SJCRH30 (cell line): ENCODE results near the gene OPCML. TPM values are rescaled to one million over a fixed set of nuclear protein-coding genes. Genes with fewer than 3 reads are reported as not detected.

Experiments
- DNase-seq, 2 experiments: peaks; one replicate each; pipeline ENCODE4 v3.0.0-alpha.2; 2015 to 2020
- H3K27ac ChIP-seq: fragments of 250-450 bp; sonication (Bioruptor Pico); 2 replicates; pipeline ENCODE4 v1.5.1; 2020; ENCODE audit warnings: mild to moderate bottlenecking, moderate library complexity
- H3K27me3 ChIP-seq: fragments of 250-450 bp; sonication (Bioruptor Pico); 2 replicates; pipeline ENCODE4 v1.5.1; 2020; ENCODE audit warnings: mild to moderate bottlenecking, moderate library complexity
- H3K36me3 ChIP-seq: fragments of 250-450 bp; sonication (Bioruptor Pico); 2 replicates; pipeline ENCODE4 v1.5.1; 2020; ENCODE audit warnings: mild to moderate bottlenecking, moderate library complexity
- H3K4me1 ChIP-seq: fragments of 250-450 bp; sonication (Bioruptor Pico); 2 replicates; pipeline ENCODE4 v1.5.1; 2020; ENCODE audit warnings: mild to moderate bottlenecking, moderate library complexity
- H3K4me3 ChIP-seq: fragments of 250-450 bp; sonication (Bioruptor Pico); 2 replicates; pipeline ENCODE4 v1.5.1; 2020; ENCODE audit warnings: mild to moderate bottlenecking, moderate library complexity
- H3K9me3 ChIP-seq: fragments of 250-450 bp; sonication (Bioruptor Pico); replicated peaks from 2 replicates; pipeline ENCODE4 v1.5.1; 2020; ENCODE audit warnings: mild to moderate bottlenecking, moderate library complexity
- total RNA-seq: library from RNA; depleted of rRNA; stranded (reverse); fragments of >200 nt; shearing (Covaris generic); gene quantifications from 2 replicates; pipeline ENCODE4 v1.2.3, GENCODE V29; 2014

OPCML gene
- total RNA-seq, 1 experiment from 2014 or later, result not detected

DNA sequence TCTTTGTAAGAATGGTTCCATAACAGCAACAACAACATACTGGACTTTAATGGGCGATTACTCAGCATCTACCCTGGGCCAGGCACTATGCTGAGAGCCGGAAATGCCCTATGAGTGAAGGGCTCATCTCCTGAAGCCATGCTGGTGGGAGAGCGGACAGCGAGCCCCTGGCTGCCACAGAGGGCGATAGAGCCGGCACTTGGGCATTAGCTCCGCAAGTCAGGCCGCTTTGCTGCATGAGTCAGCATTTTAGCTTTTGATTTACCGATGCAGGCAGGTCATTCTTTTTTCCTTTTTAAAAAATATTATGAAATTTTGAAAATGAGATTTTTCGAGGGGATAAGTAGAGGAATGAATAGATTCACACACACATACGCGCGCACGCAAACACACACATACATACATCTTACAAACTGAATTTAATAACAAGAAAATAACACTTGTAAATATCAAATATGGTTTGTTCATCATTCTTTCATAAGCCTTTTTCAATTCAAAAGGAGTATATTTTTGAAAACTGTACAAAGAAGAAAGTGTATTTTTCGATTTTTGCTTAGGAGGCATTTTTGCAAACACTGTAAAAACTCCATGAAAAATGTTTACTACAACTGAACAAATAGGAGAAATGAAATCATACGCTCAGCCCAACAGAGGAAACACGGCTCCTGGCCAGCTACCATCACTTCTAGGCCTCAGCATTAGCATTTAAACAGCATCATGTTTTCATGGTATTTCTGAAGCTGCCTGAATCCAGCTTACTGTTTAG, 667.3 kb downstream of the OPCML start:
- H3K36me3 ChIP-seq, result no peaks in the 10 kb centered on the region
- no peaks in the 10 kb centered on the region for H3K9me3 ChIP-seq
- no peaks in the 10 kb centered on the region for H3K4me1 ChIP-seq
- H3K27me3 ChIP-seq, result no peaks in the 10 kb centered on the region
- no peak overlapping the region for H3K4me3 ChIP-seq
- DNase-seq, result no peak
- no peak overlapping the region for H3K27ac ChIP-seq

- H3K27ac ChIP-seq, result no peak overlapping the region
- DNase-seq, result no peak
- no peaks in the 10 kb centered on the region for H3K4me1 ChIP-seq
- no peaks in the 10 kb centered on the region for H3K27me3 ChIP-seq
- no peaks in the 10 kb centered on the region for H3K36me3 ChIP-seq
- no peak overlapping the region for H3K4me3 ChIP-seq
- no peaks in the 10 kb centered on the region for H3K9me3 ChIP-seq
Observed at GRCh38 chr11:132862933-132863332, 669.4 kb downstream of the OPCML start.

DNA sequence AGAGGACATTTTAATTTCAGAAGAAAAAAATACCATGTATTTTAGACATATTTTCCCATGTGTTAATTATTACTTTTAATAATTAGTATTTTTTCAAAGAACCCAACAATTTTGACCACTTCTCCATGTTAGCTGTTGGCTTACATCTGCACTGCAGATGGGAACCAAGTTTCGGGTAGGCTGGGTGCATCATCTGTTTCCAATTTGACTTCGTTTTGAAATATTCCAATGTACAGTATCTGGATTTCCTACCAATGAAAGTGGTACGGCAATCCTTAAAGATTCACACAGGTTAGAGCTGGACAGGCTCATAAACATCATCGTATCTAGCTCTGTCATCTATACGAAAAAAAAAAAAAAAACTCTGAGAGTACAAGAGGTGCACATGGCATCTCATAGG, 670.2 kb downstream of the OPCML start:
- Histone ChIP-seq H3K4me3 (no peak overlapping the region), H3K27me3 (no peaks in the 10 kb centered on the region), H3K36me3 (no peaks in the 10 kb centered on the region), H3K4me1 (no peaks in the 10 kb centered on the region), H3K9me3 (no peaks in the 10 kb centered on the region), H3K27ac (no peak overlapping the region)
- DNase-seq, result no peak

DNA sequence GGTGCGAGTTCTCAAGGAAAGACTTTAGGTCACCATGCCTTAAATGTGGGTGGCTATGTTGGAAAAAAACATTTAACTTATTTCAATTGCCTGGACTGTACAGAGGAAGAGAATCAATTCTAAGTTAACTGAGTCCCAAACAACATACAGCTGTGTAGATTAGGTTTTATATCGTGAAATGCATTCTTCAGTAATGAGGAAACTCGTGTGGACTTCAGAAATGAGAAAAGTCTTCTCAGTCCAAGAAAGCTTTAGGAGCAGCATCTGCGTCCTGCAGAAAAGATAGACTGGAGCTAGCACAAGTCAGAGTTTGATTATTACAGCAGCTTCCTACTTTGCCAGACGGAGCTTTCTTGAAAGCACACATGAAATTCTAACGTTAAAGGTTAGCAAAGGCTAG, 673.0 kb downstream of the OPCML start:
- H3K4me1 ChIP-seq, result no peaks in the 10 kb centered on the region
- H3K9me3 ChIP-seq, result no peaks in the 10 kb centered on the region
- H3K36me3 ChIP-seq, result no peaks in the 10 kb centered on the region
- no peak overlapping the region for H3K4me3 ChIP-seq
- no peak for DNase-seq
- H3K27ac ChIP-seq, result no peak overlapping the region
- no peaks in the 10 kb centered on the region for H3K27me3 ChIP-seq

GRCh38 chr11:132858223-132858622, 674.1 kb downstream of the OPCML start:
- Histone ChIP-seq H3K36me3 (no peaks in the 10 kb centered on the region), H3K27me3 (no peaks in the 10 kb centered on the region), H3K4me1 (no peaks in the 10 kb centered on the region), H3K4me3 (no peak overlapping the region), H3K9me3 (no peaks in the 10 kb centered on the region), H3K27ac (no peak overlapping the region)
- DNase-seq, result peak in 1 of 2 experiments; percentile 1

- no peaks in the 10 kb centered on the region for H3K36me3 ChIP-seq
- H3K4me1 ChIP-seq, result no peaks in the 10 kb centered on the region
- DNase-seq, result no peak
- no peak overlapping the region for H3K27ac ChIP-seq
- no peak overlapping the region for H3K4me3 ChIP-seq
- no peaks in the 10 kb centered on the region for H3K27me3 ChIP-seq
- H3K9me3 ChIP-seq, result no peaks in the 10 kb centered on the region
Observed at GRCh38 chr11:132856032-132856431, 676.3 kb downstream of the OPCML start.

DNA sequence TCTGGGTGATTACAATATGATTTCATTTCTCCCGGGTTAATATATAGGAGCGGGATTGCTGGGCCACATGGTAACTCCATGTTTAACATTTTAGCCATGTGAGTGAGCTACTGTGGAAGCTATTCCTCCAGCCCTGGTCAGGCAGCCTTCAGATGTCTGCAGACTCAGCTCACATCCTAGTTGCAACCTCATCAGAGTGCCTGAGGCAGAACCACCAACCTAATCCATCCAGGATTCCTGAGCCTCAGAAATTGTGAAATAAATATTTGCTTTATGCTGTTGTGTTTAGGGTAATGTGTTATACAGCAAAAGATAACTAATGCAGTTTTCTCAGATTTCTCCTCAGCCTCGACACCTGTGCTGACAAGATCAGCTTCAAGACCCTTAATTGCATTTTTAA, 676.8 kb downstream of the OPCML start:
- Histone ChIP-seq H3K27ac (no peak overlapping the region), H3K4me1 (no peaks in the 10 kb centered on the region), H3K4me3 (no peak overlapping the region), H3K36me3 (no peaks in the 10 kb centered on the region), H3K9me3 (no peaks in the 10 kb centered on the region), H3K27me3 (no peaks in the 10 kb centered on the region)
- no peak for DNase-seq

- no peak overlapping the region for H3K4me3 ChIP-seq
- H3K4me1 ChIP-seq, result no peaks in the 10 kb centered on the region
- H3K27ac ChIP-seq, result no peak overlapping the region
- no peaks in the 10 kb centered on the region for H3K27me3 ChIP-seq
- no peaks in the 10 kb centered on the region for H3K9me3 ChIP-seq
- no peaks in the 10 kb centered on the region for H3K36me3 ChIP-seq
- no peak for DNase-seq
Observed at GRCh38 chr11:132853886-132854285, 678.4 kb downstream of the OPCML start.

DNA sequence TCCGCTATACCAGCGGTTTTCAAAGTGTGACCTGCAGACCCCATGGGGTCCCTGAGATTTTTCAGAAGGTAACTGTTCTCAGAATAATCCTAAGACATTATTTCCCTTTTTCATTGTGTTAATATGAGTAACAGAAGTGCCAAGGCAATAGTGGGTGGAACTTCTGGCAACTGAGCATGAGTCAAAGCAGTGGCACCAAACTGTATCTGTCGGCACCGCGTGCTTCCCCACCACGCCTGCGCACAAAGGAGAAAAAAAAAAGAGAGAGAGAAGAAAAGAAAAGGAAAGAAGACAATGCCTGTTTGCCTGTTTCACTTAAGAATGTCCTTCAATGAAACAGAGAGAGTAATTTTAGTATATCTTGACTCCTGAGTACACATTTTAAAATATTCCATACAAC, 679.9 kb downstream of the OPCML start:
- DNase-seq, result no peak
- no peak overlapping the region for H3K4me3 ChIP-seq
- no peak overlapping the region for H3K27ac ChIP-seq
- H3K4me1 ChIP-seq, result no peaks in the 10 kb centered on the region
- H3K27me3 ChIP-seq, result no peaks in the 10 kb centered on the region
- no peaks in the 10 kb centered on the region for H3K36me3 ChIP-seq
- no peaks in the 10 kb centered on the region for H3K9me3 ChIP-seq

GRCh38 chr11:132851247-132851646, 681.1 kb downstream of the OPCML start:
- Histone ChIP-seq H3K27me3 (no peaks in the 10 kb centered on the region), H3K4me3 (no peak overlapping the region), H3K27ac (no peak overlapping the region), H3K36me3 (no peaks in the 10 kb centered on the region), H3K9me3 (no peaks in the 10 kb centered on the region), H3K4me1 (no peaks in the 10 kb centered on the region)
- no peak for DNase-seq

DNA sequence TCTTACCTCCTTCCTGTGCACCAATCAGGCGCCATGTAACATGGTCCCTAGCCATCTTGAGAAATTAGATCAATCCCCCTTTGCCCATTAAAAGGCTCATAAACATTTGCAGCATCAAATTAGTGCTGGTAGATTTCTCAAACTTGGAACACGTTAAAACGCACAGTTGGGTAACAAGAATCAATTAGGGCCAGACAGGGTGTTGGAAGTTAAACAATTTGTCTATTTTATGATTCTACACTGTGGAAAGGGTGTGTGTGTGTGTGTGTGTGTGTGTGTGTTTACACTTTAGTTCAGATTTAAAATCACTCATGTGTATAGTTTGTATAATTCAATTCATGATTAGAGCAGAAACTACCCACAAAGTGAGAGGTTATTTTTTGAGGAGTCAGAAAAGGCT, 682.0 kb downstream of the OPCML start:
- no peak overlapping the region for H3K27ac ChIP-seq
- no peak overlapping the region for H3K4me3 ChIP-seq
- H3K4me1 ChIP-seq, result no peaks in the 10 kb centered on the region
- H3K36me3 ChIP-seq, result no peaks in the 10 kb centered on the region
- no peaks in the 10 kb centered on the region for H3K9me3 ChIP-seq
- H3K27me3 ChIP-seq, result no peaks in the 10 kb centered on the region
- no peak for DNase-seq

- H3K27ac ChIP-seq, result no peak overlapping the region
- H3K4me1 ChIP-seq, result no peaks in the 10 kb centered on the region
- H3K27me3 ChIP-seq, result no peaks in the 10 kb centered on the region
- DNase-seq, result no peak
- no peaks in the 10 kb centered on the region for H3K36me3 ChIP-seq
- H3K4me3 ChIP-seq, result no peak overlapping the region
- H3K9me3 ChIP-seq, result no peaks in the 10 kb centered on the region
Observed at GRCh38 chr11:132848336-132848735, 684.0 kb downstream of the OPCML start.

- Histone ChIP-seq H3K27me3 (no peaks in the 10 kb centered on the region), H3K4me3 (no peak overlapping the region), H3K9me3 (no peaks in the 10 kb centered on the region), H3K4me1 (no peaks in the 10 kb centered on the region), H3K27ac (no peak overlapping the region), H3K36me3 (no peaks in the 10 kb centered on the region)
- DNase-seq, result no peak
Observed at GRCh38 chr11:132846075-132846474, 686.2 kb downstream of the OPCML start.

- no peaks in the 10 kb centered on the region for H3K9me3 ChIP-seq
- no peaks in the 10 kb centered on the region for H3K27me3 ChIP-seq
- no peaks in the 10 kb centered on the region for H3K36me3 ChIP-seq
- DNase-seq, result peak; percentile 2 to 28
- no peak overlapping the region for H3K4me3 ChIP-seq
- H3K4me1 ChIP-seq, result no peaks in the 10 kb centered on the region
- H3K27ac ChIP-seq, result no peak overlapping the region
Observed at GRCh38 chr11:132844956-132845696, 687.2 kb downstream of the OPCML start.

GRCh38 chr11:132840660-132841059, 691.6 kb downstream of the OPCML start:
- no peak for DNase-seq
- no peak overlapping the region for H3K27ac ChIP-seq
- no peak overlapping the region for H3K4me3 ChIP-seq
- H3K9me3 ChIP-seq, result no peaks in the 10 kb centered on the region
- H3K4me1 ChIP-seq, result no peaks in the 10 kb centered on the region
- no peaks in the 10 kb centered on the region for H3K36me3 ChIP-seq
- H3K27me3 ChIP-seq, result no peaks in the 10 kb centered on the region

DNA sequence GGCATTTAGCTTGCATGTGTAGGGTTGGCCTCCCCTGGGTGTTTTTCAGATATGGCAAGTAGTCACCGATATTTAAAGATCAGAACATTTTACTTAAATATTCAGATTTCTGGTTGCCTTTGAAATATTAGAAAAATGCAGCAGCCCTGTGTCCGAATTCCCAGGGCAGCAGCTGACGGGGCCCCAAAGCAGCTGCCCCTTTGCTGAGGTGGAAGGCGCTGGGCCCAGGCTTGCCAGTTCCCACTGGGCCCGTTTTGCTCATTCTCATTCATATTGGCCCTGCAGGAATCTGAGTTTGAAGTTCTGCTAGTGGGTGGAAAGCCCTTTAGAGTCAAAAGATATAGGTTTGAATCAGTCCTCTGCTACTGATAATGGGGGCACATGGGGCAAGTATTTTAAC, 692.1 kb downstream of the OPCML start:
- no peak for DNase-seq
- no peaks in the 10 kb centered on the region for H3K27me3 ChIP-seq

More for the DNA sequence above, 692.1 kb downstream of the OPCML start:
- H3K9me3 ChIP-seq, result no peaks in the 10 kb centered on the region
- no peaks in the 10 kb centered on the region for H3K36me3 ChIP-seq
- no peak overlapping the region for H3K27ac ChIP-seq
- H3K4me1 ChIP-seq, result no peaks in the 10 kb centered on the region
- no peak overlapping the region for H3K4me3 ChIP-seq
